ENCODE results near the gene ZNF629.
A peak's percentile ranks its signal among the peaks of the same experiment; 100 is the strongest.
"Not testable (repeated sequence)": the region's sequence is repeated elsewhere in the genome, so short reads cannot be mapped to it uniquely, and the experiment has no call there.

Gene ZNF629

GRCh38 chr16:30786936-30787612 lies at the start of gene ZNF629:
ZNF629 (minus strand) TSS chr16:30787205; CDS start chr16:30784482, 2,723 bp downstream.
- peak; percentile 44 for DNase-seq

- no peak for DNase-seq
Observed at GRCh38 chr16:30834130-30834740, 47.2 kb upstream of the ZNF629 start.

GRCh38 chr16:30830072-30830417 lies 43.0 kb upstream of the ZNF629 start:
- no peak for DNase-seq

- DNase-seq = no peak
Observed at GRCh38 chr16:30829130-30830071, 42.4 kb upstream of the ZNF629 start.

- DNase-seq = no peak
Observed at GRCh38 chr16:30821891-30822290, 34.9 kb upstream of the ZNF629 start.

GRCh38 chr16:30821441-30821840 lies 34.4 kb upstream of the ZNF629 start:
- not testable (repeated sequence) for DNase-seq

- no peak for DNase-seq
Observed at GRCh38 chr16:30820952-30821421, 34.0 kb upstream of the ZNF629 start.

GRCh38 chr16:30816769-30817168 lies 29.8 kb upstream of the ZNF629 start:
- no peak for DNase-seq

- DNase-seq = no peak
Observed at GRCh38 chr16:30813821-30814189, 26.8 kb upstream of the ZNF629 start.

- DNase-seq = not testable (repeated sequence)
Observed at GRCh38 chr16:30809675-30810074, 22.7 kb upstream of the ZNF629 start.

- not testable (repeated sequence) for DNase-seq
Observed at GRCh38 chr16:30808890-30809426, 22.0 kb upstream of the ZNF629 start.

GRCh38 chr16:30808146-30808545 lies 21.1 kb upstream of the ZNF629 start:
- DNase-seq = no peak

GRCh38 chr16:30805370-30806169 lies 18.6 kb upstream of the ZNF629 start:
- DNase-seq = peak; percentile 64

GRCh38 chr16:30805056-30805369 lies 18.0 kb upstream of the ZNF629 start:
- DNase-seq = no peak

- no peak for DNase-seq
Observed at GRCh38 chr16:30802936-30803335, 15.9 kb upstream of the ZNF629 start.

- DNase-seq = no peak
Observed at GRCh38 chr16:30797670-30798309, 10.8 kb upstream of the ZNF629 start.

GRCh38 chr16:30794634-30795033 lies 7.6 kb upstream of the ZNF629 start:
- DNase-seq = no peak

GRCh38 chr16:30793508-30794069 lies 6.6 kb upstream of the ZNF629 start:
- DNase-seq = no peak

- DNase-seq = no peak
Observed at GRCh38 chr16:30787613-30788378, 791 bp upstream of the ZNF629 start.

GRCh38 chr16:30786115-30786935 lies 680 bp downstream of the ZNF629 start:
- DNase-seq = no peak

Measured in stimulated activated CD4-positive, alpha-beta T cell treated with anti-CD3 and anti-CD28 coated beads, Interleukin-12 subunit alpha, Interleukin-12 subunit beta, amount 100 ng/mL, for 4 hours (primary cell).